HG02759 (cell line): ENCODE measurements around the gene GOLPH3.
"Not testable (repeated sequence)": the region's sequence is repeated elsewhere in the genome, so short reads cannot be mapped to it uniquely, and the experiment has no call there.

Experiments used
- ATAC-seq: cut with Tn5 transposase; IDR thresholded peaks from one replicate; pipeline ENCODE4 v1.9.1; 2021; ENCODE audit warnings: mild to moderate bottlenecking, moderate library complexity; ENCODE audit not compliant: unreplicated experiment

Gene GOLPH3

DNA sequence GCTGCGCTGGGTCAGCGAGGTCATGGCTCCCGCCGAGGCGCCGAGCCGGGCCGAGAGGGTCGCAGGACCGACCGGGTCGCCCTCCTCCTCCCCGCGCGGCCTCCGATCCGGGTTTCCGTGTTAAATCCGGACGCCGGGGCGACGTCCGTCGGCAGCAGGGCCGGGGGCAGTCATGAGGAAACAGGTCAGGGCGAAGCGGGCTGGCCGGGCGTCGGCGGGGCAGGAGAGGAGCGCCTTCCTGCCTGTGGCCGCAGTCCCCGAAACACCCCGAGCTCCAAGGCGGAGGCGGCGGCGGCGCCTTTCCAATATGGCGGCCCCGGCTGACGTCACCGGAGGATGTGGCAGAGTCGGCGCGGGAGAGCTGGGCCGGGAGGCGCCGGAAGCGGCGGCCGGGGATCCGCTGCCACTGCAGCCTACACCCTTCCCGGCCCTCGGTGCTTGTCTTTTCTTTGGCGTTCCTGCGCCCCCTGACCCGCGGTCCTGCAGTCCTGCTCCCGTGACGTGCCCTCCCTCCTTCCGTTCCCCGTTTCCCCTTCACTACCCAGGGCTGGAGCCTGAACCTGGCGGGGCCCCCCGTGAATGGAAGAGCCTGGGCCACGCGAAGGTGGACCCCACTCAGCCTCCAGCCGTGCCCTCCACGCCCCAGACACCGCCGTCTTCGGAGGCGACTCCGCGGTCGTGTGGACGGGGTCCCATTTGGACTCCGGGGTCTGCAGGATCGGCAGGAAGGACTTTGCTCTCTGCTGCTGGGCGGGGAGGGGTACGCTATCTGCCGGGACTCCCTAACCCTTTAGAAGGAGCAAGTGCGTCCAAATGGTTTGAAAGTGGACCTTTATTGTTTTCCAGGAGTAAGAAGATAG lies at the start of gene GOLPH3:
GOLPH3 (minus strand) TSS at position 309 of the 860 bp plus-strand sequence; CDS start at position 24, 285 bp downstream.
- ATAC-seq: peak; percentile 88

- ATAC-seq: no peak
Measured at GRCh38 chr5:32222723-32223470, 48.8 kb upstream of the GOLPH3 start.

DNA sequence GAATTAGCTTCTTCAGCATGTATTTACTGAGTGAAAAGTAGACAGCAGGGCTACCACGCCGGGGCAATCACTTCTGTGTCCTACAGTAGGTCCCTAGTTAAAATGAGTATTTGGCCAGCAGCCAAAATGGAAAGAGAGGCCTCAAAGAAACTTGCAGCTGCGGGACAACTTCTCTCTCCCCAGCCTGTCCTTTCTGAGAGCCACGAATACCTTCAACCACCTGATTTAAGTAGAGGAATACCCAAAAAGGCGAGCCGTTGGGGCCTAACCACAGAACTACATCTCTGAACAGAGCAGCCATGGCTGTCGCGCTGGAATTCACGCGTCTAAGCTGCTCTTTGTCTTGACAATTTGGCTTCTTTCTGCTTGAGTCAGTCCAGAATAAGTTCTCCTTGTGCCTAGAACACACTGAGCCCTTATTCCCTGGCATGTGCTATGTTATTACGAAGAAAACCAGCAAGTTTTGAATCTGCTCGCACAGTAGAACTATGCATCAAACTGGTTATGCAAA lies 43.8 kb upstream of the GOLPH3 start:
- ATAC-seq: peak; percentile 62

GRCh38 chr5:32214344-32214743 lies 40.2 kb upstream of the GOLPH3 start:
- ATAC-seq: not testable (repeated sequence)

GRCh38 chr5:32210151-32210550 lies 36.0 kb upstream of the GOLPH3 start:
- ATAC-seq: no peak

GRCh38 chr5:32208837-32209236 lies 34.7 kb upstream of the GOLPH3 start:
- not testable (repeated sequence) for ATAC-seq

DNA sequence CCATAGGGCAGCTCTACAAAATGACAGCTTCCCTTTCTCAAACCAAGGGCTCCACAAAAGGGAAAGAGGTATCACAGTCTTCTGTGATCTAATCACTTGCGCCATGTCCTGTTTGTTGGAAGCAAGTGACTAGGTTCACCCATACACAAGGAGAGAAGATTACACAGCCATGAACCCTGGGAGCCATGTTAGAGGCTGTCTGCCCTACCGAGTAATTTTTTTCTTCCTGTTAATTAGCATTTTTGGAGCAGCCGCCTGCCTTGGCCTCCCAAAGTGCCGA lies 33.2 kb upstream of the GOLPH3 start:
- no peak for ATAC-seq

DNA sequence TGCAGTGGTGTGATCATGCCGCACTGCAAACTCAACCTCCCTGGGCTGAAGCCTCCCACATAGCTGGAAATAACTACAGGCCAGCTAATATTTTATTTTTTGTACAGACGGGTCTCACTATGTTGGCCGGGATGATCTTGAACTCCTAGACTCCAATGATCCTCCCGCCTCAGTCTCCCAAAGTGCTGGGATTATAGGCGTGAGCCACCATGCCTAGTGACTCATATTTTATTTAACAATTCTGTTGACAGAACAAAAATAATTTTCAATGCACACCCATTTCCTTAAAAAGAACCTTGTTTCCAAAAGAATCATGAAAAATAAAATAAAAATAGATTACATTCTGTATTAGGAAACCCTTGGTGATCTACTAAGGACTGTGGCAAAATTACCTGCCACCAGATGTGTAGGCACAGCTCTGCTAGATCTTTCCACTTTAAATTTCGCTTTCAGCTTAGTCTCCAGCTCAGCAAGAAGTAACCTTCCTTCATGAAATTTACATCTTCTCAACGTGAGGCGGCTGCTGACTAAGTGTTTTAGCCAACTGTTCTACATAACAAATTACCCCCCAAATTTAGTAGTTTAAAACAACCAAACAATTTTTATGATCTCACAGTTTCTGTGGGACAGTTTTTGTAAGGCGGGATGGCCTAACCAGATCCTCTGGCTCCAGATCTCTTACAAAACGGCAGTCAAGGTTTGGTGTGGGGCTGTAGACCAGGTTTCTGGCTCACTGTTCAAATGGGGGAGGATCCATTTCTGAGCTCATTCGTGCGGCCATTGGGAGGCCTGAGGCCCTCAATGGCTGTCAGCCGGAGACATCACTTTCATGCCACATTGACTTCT lies 32.6 kb upstream of the GOLPH3 start:
- ATAC-seq: no peak

GRCh38 chr5:32206053-32206452 lies 31.9 kb upstream of the GOLPH3 start:
- no peak for ATAC-seq

GRCh38 chr5:32202394-32202793 lies 28.3 kb upstream of the GOLPH3 start:
- no peak for ATAC-seq

- ATAC-seq: no peak
Measured at GRCh38 chr5:32201122-32201753, 27.1 kb upstream of the GOLPH3 start.

- no peak for ATAC-seq
Measured at GRCh38 chr5:32197032-32197431, 22.9 kb upstream of the GOLPH3 start.

- no peak for ATAC-seq
Measured at GRCh38 chr5:32195265-32195664, 21.1 kb upstream of the GOLPH3 start.

DNA sequence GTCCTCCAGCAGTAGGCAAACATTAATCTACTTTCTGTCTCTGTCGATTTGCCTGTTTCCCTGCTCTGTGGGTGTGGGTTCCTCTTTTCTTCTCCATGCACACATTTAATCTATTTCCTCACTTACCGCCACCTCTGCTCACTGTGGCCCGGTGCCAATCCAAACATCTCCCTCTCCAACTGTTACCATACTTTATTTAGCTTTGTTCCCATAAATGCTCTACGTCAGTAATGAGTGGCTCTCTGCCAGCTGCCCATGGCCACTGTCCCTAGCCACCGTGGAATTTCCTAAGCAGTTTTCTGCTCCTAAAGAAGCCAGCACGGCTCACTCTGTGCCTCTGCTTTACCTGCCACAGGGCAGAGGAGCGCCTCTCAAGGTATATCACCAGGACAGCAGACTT lies 19.5 kb upstream of the GOLPH3 start:
- ATAC-seq: peak; percentile 64

DNA sequence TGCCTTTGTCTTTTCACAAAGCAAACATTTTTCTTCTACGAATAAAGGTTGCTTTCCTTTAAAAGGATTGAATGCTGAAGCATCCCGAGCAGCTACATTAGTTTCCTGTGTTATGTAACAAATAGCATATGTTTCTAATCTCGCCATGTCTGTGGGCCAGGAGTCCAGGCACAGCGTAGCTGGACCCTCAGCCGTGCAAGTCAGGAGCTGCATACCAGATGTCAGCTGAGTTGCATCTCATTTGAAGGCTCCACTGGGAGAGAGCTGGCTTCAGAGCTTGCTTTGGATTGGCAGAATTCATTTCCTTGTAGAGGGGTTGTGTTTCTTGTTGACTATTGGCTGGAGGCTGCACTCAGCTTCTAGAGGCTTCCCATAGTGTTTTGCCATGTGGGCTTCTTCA lies 16.0 kb upstream of the GOLPH3 start:
- ATAC-seq: no peak

GRCh38 chr5:32187675-32188074 lies 13.6 kb upstream of the GOLPH3 start:
- no peak for ATAC-seq

DNA sequence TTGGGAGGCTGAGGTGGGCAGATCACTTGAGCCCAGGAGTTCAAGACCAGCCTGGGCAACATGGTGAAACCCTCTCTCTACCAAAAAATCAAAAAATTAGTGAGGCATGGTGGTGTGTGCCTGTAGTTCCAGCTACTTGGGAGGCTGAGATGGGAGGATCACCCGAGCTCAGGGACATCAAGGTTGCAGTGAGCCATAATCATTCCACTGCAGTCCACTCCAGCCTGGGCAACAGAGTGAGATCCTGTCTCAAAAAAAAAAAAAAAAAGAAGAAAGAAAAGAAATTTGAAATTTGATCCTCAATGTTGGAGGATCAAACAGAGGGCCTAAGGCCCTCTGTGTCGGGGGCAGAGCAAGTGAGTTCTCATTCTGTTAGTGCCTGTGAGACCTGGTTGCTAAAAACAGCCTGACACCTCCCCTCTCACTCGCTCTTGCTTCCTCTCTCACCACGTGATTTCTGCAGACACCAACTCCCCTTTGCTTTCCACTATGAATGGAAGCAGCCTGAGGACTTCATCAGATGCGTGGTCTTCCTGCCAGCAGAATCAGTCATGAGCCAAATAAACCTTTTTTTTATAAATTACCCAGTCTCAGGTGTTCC lies 8.4 kb upstream of the GOLPH3 start:
- peak; percentile 85 for ATAC-seq

- ATAC-seq: peak; percentile 25
Measured at GRCh38 chr5:32173267-32174010, 680 bp downstream of the GOLPH3 start.

DNA sequence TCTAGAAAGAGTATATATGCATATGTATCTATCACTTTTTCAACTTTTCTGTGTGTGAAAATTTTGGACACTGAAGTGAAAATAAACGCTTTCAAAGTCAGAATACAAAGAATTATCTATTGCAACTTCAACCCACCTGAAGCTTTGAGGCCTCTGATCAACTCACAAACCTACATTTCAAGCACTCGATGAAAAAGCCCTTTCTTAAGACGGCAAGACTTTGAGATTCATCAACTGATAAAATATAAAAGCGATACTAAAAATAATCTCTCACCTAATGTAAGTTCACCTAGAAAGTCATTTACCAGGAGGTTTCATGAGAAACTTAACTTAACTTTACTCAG lies 1.2 kb downstream of the GOLPH3 start:
- no peak for ATAC-seq
